SK-N-SH (cell line): ENCODE measurements around the gene GFY. TPM values are rescaled to one million over a fixed set of nuclear protein-coding genes. Genes with fewer than 3 reads are reported as not detected.
A peak's percentile ranks its signal among the peaks of the same experiment; 100 is the strongest.
"Not testable (repeated sequence)": the region's sequence is repeated elsewhere in the genome, so short reads cannot be mapped to it uniquely, and the experiment has no call there.

Experiments used
- CTCF ChIA-PET: fragments of 300-600, 350-600 bp; formaldehyde crosslinking; extraction: SDS; loops from one replicate; lab custom pipeline; 2021; lab: Yijun Ruan, JAX
- POLR2A ChIA-PET: fragments of 350-600 bp; sonication (Branson Sonifier 250); formaldehyde crosslinking; extraction: SDS; loops from one replicate; lab custom pipeline; 2020; ENCODE audit warnings: antibody characterized with exemption, inconsistent platforms; lab: Yijun Ruan, JAX
- DNase-seq: peaks from one replicate; pipeline ENCODE4 v3.0.0; 2012
- H2AFZ ChIP-seq: fragments of 200-600 bp; sonication (generic); 2 replicates; pipeline ENCODE4 v1.8.1; 2016; ENCODE audit warnings: antibody characterized with exemption, mild to moderate bottlenecking, low read depth
- H3F3A ChIP-seq: fragments of 200-600 bp; sonication (generic); replicated peaks from 2 replicates; pipeline ENCODE3; 2016; ENCODE audit warnings: antibody characterized with exemption, mild to moderate bottlenecking; ENCODE audit not compliant: insufficient read depth
- H3K27ac ChIP-seq, 2 experiments: fragments of 200-500 bp in 1 of 2; fragments of 200-600 bp in 1 of 2; sonication (Bioruptor generic) in 1 of 2; sonication (generic), shearing (Covaris generic) in 1 of 2; 2 replicates each; pipeline versions ENCODE4 v1.5.1 to v1.6.1; 2014 to 2016; ENCODE audit warnings: low read depth in 2 of 2, inconsistent platforms in 1 of 2, low read length in 1 of 2, mild to moderate bottlenecking in 1 of 2, mixed read lengths in 1 of 2
- H3K27me3 ChIP-seq: fragments of 200-600 bp; sonication (generic), shearing (Covaris generic); 2 replicates; pipeline ENCODE4 v1.6.1; 2016; ENCODE audit warnings: mixed run types; ENCODE audit not compliant: insufficient read depth
- H3K36me3 ChIP-seq, 2 experiments: fragments of 200-500 bp in 1 of 2; fragments of 200-600 bp in 1 of 2; sonication (Bioruptor generic) in 1 of 2; sonication (generic) in 1 of 2; replicated peaks in 1 of 2; 2 replicates each; pipeline versions ENCODE3 to v1.5.1; 2014 to 2016; ENCODE audit warnings: low read length in 1 of 2, mild to moderate bottlenecking in 1 of 2; ENCODE audit not compliant: insufficient read depth in 2 of 2, control insufficient read depth in 1 of 2
- H3K4me1 ChIP-seq, 2 experiments: fragments of 200-500 bp in 1 of 2; fragments of 200-600 bp in 1 of 2; sonication (Bioruptor generic) in 1 of 2; sonication (generic), shearing (Covaris generic) in 1 of 2; 2 replicates each; pipeline versions ENCODE4 v1.5.1 to v1.6.1; 2014 to 2016; ENCODE audit warnings: low read depth in 1 of 2, low read length in 1 of 2, mixed run types in 1 of 2; ENCODE audit not compliant: insufficient read depth in 2 of 2, control insufficient read depth in 1 of 2
- H3K4me2 ChIP-seq: fragments of 200-600 bp; sonication (generic), shearing (Covaris generic); 2 replicates; pipeline ENCODE4 v1.6.1; 2017; ENCODE audit warnings: mixed run types
- H3K4me3 ChIP-seq, 2 experiments: fragments of 200-500 bp in 1 of 2; fragments of 200-600 bp in 1 of 2; sonication (Bioruptor generic) in 1 of 2; sonication (generic), shearing (Covaris generic) in 1 of 2; 2 replicates each; pipeline versions ENCODE4 v1.5.1 to v1.8.1; 2014 to 2016; ENCODE audit warnings: low read depth in 2 of 2, inconsistent platforms in 1 of 2, low read length in 1 of 2, mild to moderate bottlenecking in 1 of 2, mixed read lengths in 1 of 2, moderate library complexity in 1 of 2
- H3K79me2 ChIP-seq: fragments of 200-600 bp; sonication (generic); 2 replicates; pipeline ENCODE4 v1.8.1; 2017; ENCODE audit warnings: mild to moderate bottlenecking; ENCODE audit not compliant: insufficient read depth
- H3K9ac ChIP-seq: fragments of 200-600 bp; sonication (generic); 2 replicates; pipeline ENCODE4 v1.6.1; 2017; ENCODE audit warnings: mixed run types
- H3K9me2 ChIP-seq: fragments of 200-600 bp; sonication (generic); 2 replicates; pipeline ENCODE4 v1.6.1; 2017; ENCODE audit warnings: mixed run types
- H3K9me3 ChIP-seq: fragments of 200-600 bp; sonication (generic); 2 replicates; pipeline ENCODE4 v1.6.1; 2017; ENCODE audit warnings: mixed run types, mild to moderate bottlenecking, moderate library complexity
- H4K20me1 ChIP-seq: fragments of 200-600 bp; sonication (generic); 2 replicates; pipeline ENCODE4 v1.6.1; 2017; ENCODE audit warnings: mild to moderate bottlenecking, mixed run types; ENCODE audit not compliant: insufficient read depth
- CHD2 ChIP-seq: fragments of 150-350 bp; IDR thresholded peaks from 2 replicates; pipeline ENCODE4 v1.6.1; 2018; ENCODE audit warnings: low read length; ENCODE audit not compliant: partially characterized antibody
- EP300 ChIP-seq, 2 experiments: IDR thresholded peaks; 2 replicates each; pipeline versions ENCODE4 v1.4.0 to v1.6.1; 2012; ENCODE audit warnings: borderline replicate concordance in 1 of 2, low read depth in 1 of 2, low read length in 1 of 2
- FOSL2 ChIP-seq: IDR thresholded peaks from 2 replicates; pipeline ENCODE4 v1.4.0; 2012; ENCODE audit warnings: low read depth, mild to moderate bottlenecking, moderate library complexity, borderline replicate concordance
- FOXJ3 ChIP-seq: sonication (generic); formaldehyde crosslinking; IDR thresholded peaks from 2 replicates; pipeline ENCODE4 v1.5.1; 2020; ENCODE audit warnings: mild to moderate bottlenecking, missing genetic modification reagents
- GATA2 ChIP-seq: sonication (generic); formaldehyde crosslinking; IDR thresholded peaks from 2 replicates; pipeline ENCODE4 v1.5.0; 2020; ENCODE audit warnings: mild to moderate bottlenecking, missing genetic modification reagents
- IRF3 ChIP-seq: fragments of 150-350 bp; IDR thresholded peaks from 2 replicates; pipeline ENCODE4 v1.6.1; 2016; ENCODE audit warnings: mild to moderate bottlenecking, low read depth, low read length
- JUND ChIP-seq: IDR thresholded peaks from 2 replicates; pipeline ENCODE4 v1.4.0; 2012
- MXI1 ChIP-seq: IDR thresholded peaks from 2 replicates; pipeline ENCODE4 v1.6.1; 2012; ENCODE audit warnings: mild to moderate bottlenecking, low read depth, low read length, improper control_type of control experiment
- NFIC ChIP-seq: IDR thresholded peaks from 2 replicates; pipeline ENCODE4 v1.4.0; 2012; ENCODE audit warnings: borderline replicate concordance
- RCOR1 ChIP-seq: fragments of 150-350 bp; IDR thresholded peaks from 2 replicates; pipeline ENCODE4 v1.6.1; 2017; ENCODE audit warnings: antibody characterized with exemption, low read length
- RFX5 ChIP-seq: IDR thresholded peaks from 2 replicates; pipeline ENCODE4 v1.6.1; 2012; ENCODE audit warnings: mild to moderate bottlenecking, improper control_type of control experiment, low read length
- RXRA ChIP-seq: IDR thresholded peaks from 2 replicates; pipeline ENCODE4 v1.4.0; 2012; ENCODE audit warnings: low read depth, mild to moderate bottlenecking, borderline replicate concordance
- SIN3A ChIP-seq: IDR thresholded peaks from 2 replicates; pipeline ENCODE4 v1.6.1; 2012; ENCODE audit warnings: low read depth, mild to moderate bottlenecking, low read length, moderate library complexity, borderline replicate concordance
- SMC3 ChIP-seq: IDR thresholded peaks from 2 replicates; pipeline ENCODE4 v1.6.1; 2012; ENCODE audit warnings: low read depth, low read length, improper control_type of control experiment
- TAF1 ChIP-seq: IDR thresholded peaks from 2 replicates; pipeline ENCODE4 v1.6.1; 2012; ENCODE audit warnings: low read depth, mild to moderate bottlenecking, low read length, moderate library complexity, borderline replicate concordance
- TCF12 ChIP-seq: IDR thresholded peaks from 2 replicates; pipeline ENCODE4 v1.4.0; 2012
- TEAD4 ChIP-seq: IDR thresholded peaks from 2 replicates; pipeline ENCODE4 v1.4.0; 2012; ENCODE audit warnings: mild to moderate bottlenecking, borderline replicate concordance; ENCODE audit not compliant: insufficient read depth
- USF1 ChIP-seq: IDR thresholded peaks from 2 replicates; pipeline ENCODE4 v1.4.0; 2012; ENCODE audit warnings: low read depth, borderline replicate concordance
- ZBTB33 ChIP-seq: IDR thresholded peaks from 2 replicates; pipeline ENCODE4 v1.4.0; 2012; ENCODE audit warnings: low read depth, borderline replicate concordance
- WGBS: methylation state at CpG from one replicate; pipeline ENCODE4 v1.1.6; 2017; ENCODE audit warnings: low lambda C conversion rate; 5-methylcytosine and 5-hydroxymethylcytosine counted together
- polyA plus RNA-seq, 3 experiments: library from polyadenylated mRNA; depleted of rRNA; stranded (reverse); fragments of >200 nt; gene quantifications; 2 replicates each; pipeline ENCODE4 v1.2.3, GENCODE V29; 2012
- TF ChIP-seq, protein P1 (sequence below): fragments of 200-600 bp; sonication (generic); IDR thresholded peaks from 2 replicates; pipeline ENCODE4 v1.6.1; 2017; ENCODE audit warnings: antibody characterized with exemption, mild to moderate bottlenecking, moderate library complexity

The GFY gene
- polyA plus RNA-seq, 1 of the 3 experiments (the other 2 are of a cell fraction), result not detected

DNA sequence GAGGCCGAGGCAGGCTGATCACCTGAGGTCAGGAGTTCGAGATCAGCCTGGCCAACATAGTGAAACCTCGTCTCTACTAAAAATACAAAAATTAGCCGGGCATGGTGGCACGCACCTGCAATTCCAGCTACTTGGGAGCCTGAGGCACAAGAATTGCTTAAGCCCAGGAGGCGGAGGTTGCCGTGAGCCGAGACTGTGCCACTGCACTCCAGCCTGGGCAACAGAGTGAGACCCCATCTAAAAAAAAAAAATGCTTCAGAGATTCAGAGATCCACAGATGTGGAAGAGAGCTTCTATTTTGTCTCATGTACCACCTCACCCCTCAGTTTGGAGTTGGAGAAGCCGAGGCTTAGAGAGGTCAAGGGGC lies 48.3 kb downstream of the GFY start:
- DNase-seq, POLR2A ChIA-PET, H3K36me3 ChIP-seq, H3K79me2 ChIP-seq, H4K20me1 ChIP-seq, H3K9me2 ChIP-seq, H3K27me3 ChIP-seq, H3F3A ChIP-seq, H3K9me3 ChIP-seq, H3K27ac ChIP-seq, H3K4me1 ChIP-seq: not testable (repeated sequence)
- H2AFZ ChIP-seq, result peak overlapping the region; percentile 94; the same call in 1 of the 2 replicates
- peak overlapping the region; percentile 46 to 84 for H3K4me3 ChIP-seq
- peak overlapping the region; percentile 85 for H3K4me2 ChIP-seq
- CTCF ChIA-PET, result interaction anchor here (0.5 to 2.6 kb wide), 22 partner anchors 9 to 97 kb away, joined by 3 to 16 read pairs (median 4); partner anchors contain the start of genes ALDH16A1, RPL13A and RPS11
- 83% methylated on average over 9 of the region's 9 CpGs for WGBS
- peak overlapping the region; percentile 85; the same call in 1 of the 2 replicates for H3K9ac ChIP-seq

DNA sequence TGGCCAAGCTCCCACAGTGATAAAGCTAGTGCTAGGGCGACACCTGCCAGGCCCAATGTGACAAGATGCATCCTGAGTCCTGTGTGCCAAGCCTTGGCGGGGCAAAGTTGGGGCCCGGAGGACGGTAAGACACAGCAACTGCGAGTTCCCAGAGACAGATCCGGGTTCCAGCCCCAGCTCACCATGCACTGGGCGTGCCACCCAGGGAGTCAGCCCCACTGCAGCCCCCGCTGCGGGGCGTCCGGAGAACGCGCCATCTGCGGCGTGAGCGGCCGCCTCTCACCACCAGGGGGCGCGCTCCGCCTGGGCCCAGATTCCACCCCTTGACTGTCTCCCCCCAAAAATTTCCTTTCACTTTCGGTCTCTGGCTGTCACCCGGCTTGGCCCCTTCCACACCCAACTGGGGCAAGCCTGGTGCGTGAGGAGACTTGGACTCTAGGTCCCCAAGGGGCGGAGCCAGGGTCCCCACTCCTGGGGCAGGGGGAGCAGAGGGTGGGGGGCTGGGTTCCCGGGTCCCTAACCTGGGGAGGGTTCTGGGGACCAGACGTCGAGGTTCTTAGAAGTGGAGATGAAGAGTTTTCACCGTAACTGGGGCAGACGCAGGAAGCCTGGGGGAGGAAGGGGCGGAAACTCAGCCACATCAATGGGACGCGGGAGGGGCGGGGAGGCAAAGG lies 48.8 kb downstream of the GFY start, which contains the start of gene FLT3LG:
FLT3LG (plus strand) TSS at position 348 of the 674 bp plus-strand sequence. CDS start 425 bp downstream, outside the sequence.
- H3K27me3 ChIP-seq, result no peaks in the 10 kb centered on the region
- ChIA-PET CTCF (interaction anchor here (0.5 to 2.6 kb wide), 22 partner anchors 9 to 97 kb away, joined by 3 to 16 read pairs (median 4); partner anchors contain the start of genes ALDH16A1, RPL13A and RPS11), POLR2A (no interaction called here)
- peak within 1 kb of the TSS; percentile 85 for H3K9ac ChIP-seq
- peak within 1 kb of the TSS; percentile 46 to 84 for H3K4me3 ChIP-seq
- DNase-seq, result peak; percentile 96
- no peaks in the 10 kb centered on the region for H3K36me3 ChIP-seq
- H3K9me2 ChIP-seq, result no peaks in the 10 kb centered on the region
- H3K9me3 ChIP-seq, result no peaks in the 10 kb centered on the region
- H3K4me1 ChIP-seq, result peaks cover 0 to 5% of the 10 kb centered on the region in 2 experiments; a peak in 2 of 4 replicates
- 9% methylated on average over 15 of the region's 33 CpGs for WGBS
- peak within 1 kb of the TSS; percentile 94 for H2AFZ ChIP-seq
- no peaks in the 10 kb centered on the region for H3K79me2 ChIP-seq
- H3F3A ChIP-seq, result peaks cover 3% of the 10 kb centered on the region
- H3K4me2 ChIP-seq, result peak within 1 kb of the TSS; percentile 85
- 0 out of 4 replicates have a peak within 1 kb of the TSS, but pooled peaks of 1 of the 2 experiments have one; percentile 28 for H3K27ac ChIP-seq
- H4K20me1 ChIP-seq, result no peaks in the 10 kb centered on the region
- no peak for TF ChIP-seq TEAD4
- TF ChIP-seq RCOR1, result no peak; the same call in 1 of the 2 replicates
- no peak for TF ChIP-seq TCF12
- 0 out of 2 replicates have a peak, but pooled peaks have one; percentile 32 for TF ChIP-seq MXI1
- no peak for TF ChIP-seq JUND
- no peak for TF ChIP-seq NFIC
- no peak for TF ChIP-seq IRF3
- no peak for TF ChIP-seq FOXJ3
- no peak for TF ChIP-seq FOSL2
- TF ChIP-seq GATA2 (CRISPR knock-in tag), result no peak
- TF ChIP-seq CHD2, result no peak
- peak; percentile 75; the same call in 1 of the 2 replicates for TF ChIP-seq SIN3A
- TF ChIP-seq ZBTB33, result no peak
- TF ChIP-seq USF1, result no peak
- TF ChIP-seq, protein P1, sequence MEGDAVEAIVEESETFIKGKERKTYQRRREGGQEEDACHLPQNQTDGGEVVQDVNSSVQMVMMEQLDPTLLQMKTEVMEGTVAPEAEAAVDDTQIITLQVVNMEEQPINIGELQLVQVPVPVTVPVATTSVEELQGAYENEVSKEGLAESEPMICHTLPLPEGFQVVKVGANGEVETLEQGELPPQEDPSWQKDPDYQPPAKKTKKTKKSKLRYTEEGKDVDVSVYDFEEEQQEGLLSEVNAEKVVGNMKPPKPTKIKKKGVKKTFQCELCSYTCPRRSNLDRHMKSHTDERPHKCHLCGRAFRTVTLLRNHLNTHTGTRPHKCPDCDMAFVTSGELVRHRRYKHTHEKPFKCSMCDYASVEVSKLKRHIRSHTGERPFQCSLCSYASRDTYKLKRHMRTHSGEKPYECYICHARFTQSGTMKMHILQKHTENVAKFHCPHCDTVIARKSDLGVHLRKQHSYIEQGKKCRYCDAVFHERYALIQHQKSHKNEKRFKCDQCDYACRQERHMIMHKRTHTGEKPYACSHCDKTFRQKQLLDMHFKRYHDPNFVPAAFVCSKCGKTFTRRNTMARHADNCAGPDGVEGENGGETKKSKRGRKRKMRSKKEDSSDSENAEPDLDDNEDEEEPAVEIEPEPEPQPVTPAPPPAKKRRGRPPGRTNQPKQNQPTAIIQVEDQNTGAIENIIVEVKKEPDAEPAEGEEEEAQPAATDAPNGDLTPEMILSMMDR, result peak; percentile 97
- TF ChIP-seq RXRA, result no peak
- TF ChIP-seq RFX5, result no peak
- TF ChIP-seq SMC3, result peak; percentile 53
- no peak for TF ChIP-seq EP300 (IDR thresholded peaks at IDR 0.05; ENCODE audit: borderline replicate concordance in 1 of 2, low read depth in 1 of 2, low read length in 1 of 2)
- TF ChIP-seq TAF1, result 0 out of 2 replicates have a peak, but pooled peaks have one; percentile 46
